H1 (cell line): ENCODE data around the gene MB. TPM values are rescaled to one million over a fixed set of nuclear protein-coding genes. Genes with fewer than 3 reads are reported as not detected.

Experiments used
- CTCF ChIA-PET: fragments of 300-600 bp; sonication (Branson Sonifier 250); formaldehyde crosslinking; loops from one replicate; lab custom pipeline; 2021; ENCODE audit not compliant: partially characterized antibody; lab: Charles Lee
- POLR2A ChIA-PET: fragments of 300-600 bp; sonication (Branson Sonifier 250); formaldehyde crosslinking; loops from one replicate; lab custom pipeline; 2021; ENCODE audit warnings: inconsistent platforms; ENCODE audit not compliant: partially characterized antibody; lab: Charles Lee
- DNase-seq, 2 experiments: peaks; one replicate each; pipeline versions ENCODE4 v3.0.0 to v3.0.0-alpha.2; 2010 to 2022; ENCODE audit warnings: low spot score in 2 of 2, low read depth in 1 of 2, mixed read lengths in 1 of 2
- FAIRE-seq: peaks from 2 replicates; lab custom pipeline; 2011; peaks lifted over from hg19 to GRCh38; lab: Jason Lieb, UNC
- H2AFZ ChIP-seq: 2 replicates; pipeline ENCODE4 v1.8.1; 2012; ENCODE audit warnings: low read length, inconsistent platforms
- H2AK5ac ChIP-seq: 2 replicates; pipeline ENCODE4 v1.6.1; 2013; ENCODE audit warnings: low read depth, low read length
- H2BK120ac ChIP-seq: replicated peaks from 2 replicates; pipeline ENCODE3; 2013; ENCODE audit warnings: low read depth, low read length, inconsistent platforms
- H2BK12ac ChIP-seq: 2 replicates; pipeline ENCODE4 v1.6.1; 2013; ENCODE audit warnings: low read depth, low read length
- H2BK15ac ChIP-seq: 2 replicates; pipeline ENCODE4 v1.6.1; 2013; ENCODE audit warnings: low read length
- H2BK20ac ChIP-seq: 2 replicates; pipeline ENCODE4 v1.6.1; 2013; ENCODE audit warnings: low read length
- H2BK5ac ChIP-seq: 2 replicates; pipeline ENCODE4 v1.6.1; 2013; ENCODE audit warnings: low read depth, low read length
- H3K14ac ChIP-seq: 2 replicates; pipeline ENCODE4 v1.6.1; 2013; ENCODE audit warnings: inconsistent platforms; ENCODE audit not compliant: insufficient read length
- H3K18ac ChIP-seq: 2 replicates; pipeline ENCODE4 v1.6.1; 2013; ENCODE audit warnings: low read length; ENCODE audit errors: extremely low read depth
- H3K23ac ChIP-seq: 2 replicates; pipeline ENCODE4 v1.6.1; 2013; ENCODE audit warnings: inconsistent platforms; ENCODE audit not compliant: insufficient read length
- H3K23me2 ChIP-seq: 2 replicates; pipeline ENCODE4 v1.6.1; 2013; ENCODE audit warnings: low read depth, low read length
- H3K27ac ChIP-seq: 2 replicates; pipeline ENCODE4 v1.6.1; 2011; ENCODE audit warnings: low read depth, low read length, inconsistent platforms
- H3K27me3 ChIP-seq, 4 experiments: replicated peaks in 1 of 4; 1 replicate in 1 of 4; 2 replicates in 3 of 4; pipeline versions ENCODE4 v1.6.1 to v1.8.1; 2011 to 2013; ENCODE audit warnings: low read length in 3 of 4, mild to moderate bottlenecking in 3 of 4, inconsistent platforms in 2 of 4, mixed read lengths in 2 of 4, moderate library complexity in 1 of 4; ENCODE audit not compliant: control insufficient read depth in 3 of 4, insufficient read depth in 3 of 4; ENCODE audit errors: extremely low read depth in 1 of 4
- H3K36me3 ChIP-seq, 4 experiments: 2 replicates each; pipeline versions ENCODE4 v1.6.1 to v1.8.1; 2011 to 2013; ENCODE audit warnings: mild to moderate bottlenecking in 4 of 4, low read length in 3 of 4, moderate library complexity in 2 of 4, control low read depth in 1 of 4, inconsistent platforms in 1 of 4; ENCODE audit not compliant: insufficient read depth in 4 of 4, control insufficient read depth in 2 of 4
- H3K4ac ChIP-seq: replicated peaks from 2 replicates; pipeline ENCODE3; 2013; ENCODE audit warnings: low read length, low read depth, mixed read lengths, inconsistent platforms; ENCODE audit not compliant: insufficient read length
- H3K4me1 ChIP-seq, 4 experiments: replicated peaks in 1 of 4; 1 replicate in 1 of 4; 2 replicates in 3 of 4; pipeline versions ENCODE4 v1.6.1 to v1.8.1; 2011 to 2013; ENCODE audit warnings: low read length in 3 of 4, inconsistent platforms in 2 of 4, mixed read lengths in 1 of 4; ENCODE audit not compliant: insufficient read depth in 4 of 4, control insufficient read depth in 3 of 4
- H3K4me2 ChIP-seq, 2 experiments: 2 replicates each; pipeline versions ENCODE4 v1.6.1 to v1.8.1; 2011 to 2013; ENCODE audit warnings: low read depth in 2 of 2, low read length in 2 of 2, control low read depth in 1 of 2, inconsistent platforms in 1 of 2, mild to moderate bottlenecking in 1 of 2; ENCODE audit not compliant: insufficient read depth in 1 of 2
- H3K4me3 ChIP-seq, 4 experiments: fragments of 200-600, 300-600 bp in 1 of 4; sonication (generic), shearing (Covaris generic), sonication (Bioruptor Twin) in 1 of 4; 2 replicates each; pipeline versions ENCODE4 v1.5.1 to v1.8.1; 2011 to 2016; ENCODE audit warnings: low read length in 4 of 4, low read depth in 3 of 4, control low read depth in 2 of 4, inconsistent platforms in 2 of 4, mild to moderate bottlenecking in 2 of 4, mixed read lengths in 1 of 4, moderate library complexity in 1 of 4; ENCODE audit not compliant: insufficient read depth in 2 of 4; ENCODE audit errors: extremely low read depth in 1 of 4
- H3K56ac ChIP-seq: replicated peaks from 2 replicates; pipeline ENCODE3; 2013; ENCODE audit warnings: low read depth, mild to moderate bottlenecking, mixed read lengths, low read length, inconsistent platforms; ENCODE audit not compliant: insufficient read length
- H3K79me1 ChIP-seq: 2 replicates; pipeline ENCODE4 v1.6.1; 2013; ENCODE audit warnings: low read depth, low read length, control low read depth
- H3K79me2 ChIP-seq, 2 experiments: 2 replicates each; pipeline versions ENCODE4 v1.6.1 to v1.8.1; 2012 to 2013; ENCODE audit warnings: low read length in 2 of 2, mild to moderate bottlenecking in 2 of 2, inconsistent platforms in 1 of 2; ENCODE audit not compliant: insufficient read depth in 2 of 2, control insufficient read depth in 1 of 2
- H3K9ac ChIP-seq, 4 experiments: replicated peaks in 1 of 4; 1 replicate in 1 of 4; 2 replicates in 3 of 4; pipeline versions ENCODE4 v1.6.1 to v1.8.1; 2011 to 2013; ENCODE audit warnings: low read depth in 3 of 4, low read length in 3 of 4, control low read depth in 2 of 4, mild to moderate bottlenecking in 2 of 4, moderate library complexity in 2 of 4, inconsistent platforms in 1 of 4; ENCODE audit errors: extremely low read depth in 1 of 4
- H3K9me3 ChIP-seq, 2 experiments: 2 replicates each; pipeline versions ENCODE4 v1.6.1 to v1.8.1; 2012 to 2013; ENCODE audit warnings: mild to moderate bottlenecking in 2 of 2, moderate library complexity in 2 of 2, control low read depth in 1 of 2, inconsistent platforms in 1 of 2, low read depth in 1 of 2, low read length in 1 of 2, mixed read lengths in 1 of 2; ENCODE audit not compliant: insufficient read depth in 2 of 2
- H4K20me1 ChIP-seq, 2 experiments: replicated peaks in 1 of 2; 2 replicates each; pipeline versions ENCODE3 to v1.8.1; 2011 to 2013; ENCODE audit warnings: inconsistent platforms in 2 of 2, low read length in 2 of 2, mild to moderate bottlenecking in 1 of 2; ENCODE audit not compliant: insufficient read depth in 2 of 2, control insufficient read depth in 1 of 2
- H4K5ac ChIP-seq: 2 replicates; pipeline ENCODE4 v1.6.1; 2013; ENCODE audit warnings: low read length, low read depth, mixed read lengths, inconsistent platforms; ENCODE audit not compliant: insufficient read length
- H4K8ac ChIP-seq: 2 replicates; pipeline ENCODE4 v1.8.0; 2013; ENCODE audit warnings: mild to moderate bottlenecking, moderate library complexity, low read length, inconsistent platforms; ENCODE audit not compliant: insufficient read depth; ENCODE audit errors: extremely low read depth
- H4K91ac ChIP-seq: replicated peaks from 2 replicates; pipeline ENCODE3; 2013; ENCODE audit warnings: low read length, mixed read lengths, inconsistent platforms; ENCODE audit not compliant: insufficient read length
- ASH2L ChIP-seq: fragments of 200-600, 300-600 bp; sonication (generic); IDR thresholded peaks from one replicate; pipeline ENCODE4 v1.7.1; 2017; ENCODE audit warnings: low read length
- CREB1 ChIP-seq: IDR thresholded peaks from 2 replicates; pipeline ENCODE4 v1.6.1; 2012; ENCODE audit warnings: inconsistent platforms
- CTCF ChIP-seq, 3 experiments: IDR thresholded peaks; 1 replicate in 2 of 3; 2 replicates in 1 of 3; pipeline versions ENCODE4 v1.5.1 to v1.6.1; 2011; ENCODE audit warnings: low read length in 3 of 3, mild to moderate bottlenecking in 3 of 3, inconsistent platforms in 2 of 3, low read depth in 1 of 3, moderate library complexity in 1 of 3; ENCODE audit not compliant: insufficient read depth in 1 of 3; ENCODE audit errors: control extremely low read depth in 1 of 3
- FOSL1 ChIP-seq: IDR thresholded peaks from 2 replicates; pipeline ENCODE4 v1.6.1; 2011; ENCODE audit warnings: mild to moderate bottlenecking, low read depth, low read length, moderate library complexity; ENCODE audit not compliant: insufficient read depth
- POLR2A ChIP-seq, 2 experiments: IDR thresholded peaks; 1 replicate in 1 of 2; 2 replicates in 1 of 2; pipeline ENCODE4 v1.6.1; 2011; ENCODE audit warnings: low read depth in 2 of 2, low read length in 2 of 2, mild to moderate bottlenecking in 2 of 2; ENCODE audit errors: control extremely low read depth in 1 of 2
- RAD21 ChIP-seq, 2 experiments: IDR thresholded peaks in 1 of 2; conservative IDR thresholded peaks in 1 of 2; 2 replicates each; pipeline ENCODE4 v1.6.1; 2011; ENCODE audit warnings: low read depth in 2 of 2, low read length in 2 of 2, improper control_type of control experiment in 1 of 2, inconsistent platforms in 1 of 2, mild to moderate bottlenecking in 1 of 2, moderate library complexity in 1 of 2
- SP2 ChIP-seq: IDR thresholded peaks from 2 replicates; pipeline ENCODE4 v1.6.1; 2012; ENCODE audit warnings: mild to moderate bottlenecking, low read length, inconsistent platforms
- SP4 ChIP-seq: IDR thresholded peaks from 2 replicates; pipeline ENCODE4 v1.6.1; 2012; ENCODE audit warnings: low read length, inconsistent platforms
- TBP ChIP-seq: IDR thresholded peaks from 2 replicates; pipeline ENCODE4 v1.6.1; 2011; ENCODE audit warnings: low read depth, low read length, improper control_type of control experiment
- TEAD4 ChIP-seq: IDR thresholded peaks from 2 replicates; pipeline ENCODE4 v1.6.1; 2012; ENCODE audit warnings: low read depth, low read length, inconsistent platforms, mixed read lengths
- USF2 ChIP-seq: IDR thresholded peaks from 2 replicates; pipeline ENCODE4 v1.6.1; 2011; ENCODE audit warnings: low read length, improper control_type of control experiment
- WGBS, 2 experiments: shearing (Covaris generic) in 1 of 2; methylation state at CpG; one replicate each; pipeline versions ENCODE4 v1.1.6 to v1.1.7; 2013 to 2015; ENCODE audit warnings: low lambda C conversion rate in 2 of 2, mixed read lengths in 2 of 2, inconsistent platforms in 1 of 2, low coverage in 1 of 2, missing lambda C conversion rate in 1 of 2; ENCODE audit not compliant: insufficient replicate concordance in 2 of 2, insufficient coverage in 1 of 2, insufficient read length in 1 of 2; ENCODE audit errors: extremely low coverage in 1 of 2, missing lambda C conversion rate in 1 of 2; 5-methylcytosine and 5-hydroxymethylcytosine counted together
- polyA plus RNA-seq, 7 experiments: library from polyadenylated mRNA; depleted of rRNA in 3 of 7; stranded (reverse) in 5 of 7; unstranded in 2 of 7; fragments of >200 nt in 5 of 7; fragments of 200-250 nt in 2 of 7; gene quantifications; 1 replicate in 5 of 7; 2 replicates in 1 of 7; 4 replicates in 1 of 7; pipeline versions ENCODE4 v1.2.1 to v1.2.3, GENCODE V29; 2011 to 2013; ENCODE audit warnings: missing spikeins in 2 of 7, mixed read lengths in 2 of 7
- total RNA-seq: library from RNA; stranded (reverse); fragmentation: NEBNext Ultra II Directional; extraction: Animal tissue kit (Norgen Biotek cat#: 25700); gene quantifications from 2 replicates; pipeline ENCODE4 v1.2.1, GENCODE V29; 2021

Gene MB
- total and polyA plus RNA-seq, 2 of the 8 experiments (the other 6 are each of a cell fraction or from before 2014, with no cell fraction given), result 1.5 TPM; not detected in 1

GRCh38 chr22:35599364-35599763 is 17.8 kb downstream of the MB start:
- no peak overlapping the region for H2BK120ac ChIP-seq
- no peak overlapping the region for H4K5ac ChIP-seq
- no peak overlapping the region for H2BK15ac ChIP-seq
- H2AFZ ChIP-seq, result no peak overlapping the region
- no peak overlapping the region for H3K14ac ChIP-seq
- H3K4me3 ChIP-seq, result no peak overlapping the region
- H3K23ac ChIP-seq, result no peak overlapping the region
- 92% methylated on average over 4 of the region's 4 CpGs; no CpG with 5 or more reads in 1 of the 2 experiments for WGBS, 2 experiments
- H2BK12ac ChIP-seq, result no peak overlapping the region
- H3K27me3 ChIP-seq, result no peaks in the 10 kb centered on the region
- H4K8ac ChIP-seq, result no peak overlapping the region
- H3K27ac ChIP-seq, result no peak overlapping the region
- no peak overlapping the region for H3K18ac ChIP-seq
- H3K23me2 ChIP-seq, result peaks cover 4% of the 10 kb centered on the region
- H3K79me1 ChIP-seq, result no peaks in the 10 kb centered on the region; the same call in 1 of the 2 replicates
- H3K9ac ChIP-seq, result no peak overlapping the region
- no peak overlapping the region for H3K56ac ChIP-seq
- H3K9me3 ChIP-seq, result peaks cover 0 to 7% of the 10 kb centered on the region in 2 experiments; a peak in 1 of 4 replicates
- no peaks in the 10 kb centered on the region for H3K36me3 ChIP-seq
- no peak overlapping the region for H4K91ac ChIP-seq
- H4K20me1 ChIP-seq, result peaks cover 0 to 4% of the 10 kb centered on the region in 2 experiments
- no peak overlapping the region for H2BK20ac ChIP-seq
- FAIRE-seq (no peak), DNase-seq (no peak)
- CTCF ChIA-PET, result interaction anchor here (1.3 to 2.7 kb wide), 3 partner anchors 15 to 169 kb away, joined by 3 to 11 read pairs (median 3); no protein-coding TSS in a partner anchor
- no peak overlapping the region for H3K4ac ChIP-seq
- H3K4me2 ChIP-seq, result no peak overlapping the region
- H2AK5ac ChIP-seq, result no peak overlapping the region
- H3K79me2 ChIP-seq, result peaks cover 0 to 3% of the 10 kb centered on the region in 2 experiments; a peak in 1 of 4 replicates
- POLR2A ChIA-PET, result no interaction called here
- no peaks in the 10 kb centered on the region for H3K4me1 ChIP-seq
- no peak overlapping the region for H2BK5ac ChIP-seq
- TF ChIP-seq RAD21 (IDR thresholded peaks at IDR 0.05 in 1 of 2, conservative IDR thresholded peaks at IDR 0.05 in 1 of 2; ENCODE audit: low read depth in 2 of 2, low read length in 2 of 2) (no peak), SP4 (no peak), USF2 (no peak), SP2 (no peak), FOSL1 (no peak), POLR2A (IDR thresholded peaks at IDR 0.05; ENCODE audit: control extremely low read depth in 1 of 2, low read depth in 2 of 2, low read length in 2 of 2) (no peak), TBP (no peak), CREB1 (no peak), CTCF (IDR thresholded peaks at IDR 0.05; ENCODE audit: control extremely low read depth in 1 of 3, insufficient read depth in 1 of 3, low read depth in 1 of 3, low read length in 3 of 3) (no peak), ASH2L (no peak), TEAD4 (no peak)
